GF-D8 (cell line): Measurements from ENCODE around the gene SNX20.

ENCODE experiments used
- DNase-seq: peaks from one replicate; lab custom pipeline; 2025; lab: John Stamatoyannopoulos, UW

The SNX20 gene

DNA sequence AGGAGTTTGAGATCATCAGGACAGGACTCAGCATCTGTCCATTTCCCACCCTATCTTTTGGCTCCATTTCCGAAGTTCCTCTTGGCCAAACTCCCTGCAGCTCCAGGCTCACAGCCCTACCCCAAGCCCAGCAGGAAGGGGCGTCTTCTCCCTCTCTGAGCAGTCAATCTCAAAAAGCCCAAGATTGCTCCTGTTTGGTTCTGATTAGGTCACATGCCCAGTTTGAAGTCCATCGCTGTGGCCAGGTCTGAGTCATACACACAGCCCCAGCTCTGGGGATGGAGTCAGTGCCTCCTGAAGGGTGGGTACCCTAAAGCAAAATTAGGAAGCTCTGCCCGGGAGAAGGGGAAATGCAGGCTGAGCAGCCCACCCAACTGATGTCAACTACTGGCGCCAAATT is 23.9 kb downstream of the SNX20 start:
- no peak for DNase-seq

- no peak for DNase-seq
Observed at GRCh38 chr16:50655558-50656055, 25.5 kb downstream of the SNX20 start.

- no peak for DNase-seq
Observed at GRCh38 chr16:50653633-50654519, 27.2 kb downstream of the SNX20 start.

DNA sequence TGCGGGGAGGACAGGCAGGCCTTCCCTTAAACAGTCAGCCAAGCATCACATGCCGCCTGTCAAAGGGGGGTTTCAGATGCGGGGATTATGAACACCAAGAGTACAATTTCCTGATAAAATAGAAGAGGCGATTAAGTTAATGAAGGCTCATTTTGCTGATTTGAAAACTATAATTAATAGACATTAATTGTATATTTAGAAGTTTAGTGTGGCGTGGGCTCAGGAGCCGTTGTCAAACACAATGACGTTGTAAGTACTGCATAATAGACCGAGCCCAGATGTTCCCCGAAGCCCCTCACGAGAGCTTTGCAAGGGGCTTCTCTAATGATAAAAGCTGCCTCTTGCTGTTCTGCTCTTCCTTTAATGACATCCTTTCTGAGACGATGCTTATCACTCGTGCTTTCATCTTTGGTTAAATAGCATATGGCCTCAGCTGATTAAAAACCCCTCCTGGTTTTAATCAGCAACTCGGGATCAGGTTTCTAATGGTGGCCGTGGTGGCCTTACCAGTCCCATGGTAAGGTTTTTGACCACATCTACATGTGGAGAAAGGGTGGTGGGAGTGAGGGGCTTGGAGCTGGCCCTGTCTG is 28.2 kb downstream of the SNX20 start:
- DNase-seq = no peak

DNA sequence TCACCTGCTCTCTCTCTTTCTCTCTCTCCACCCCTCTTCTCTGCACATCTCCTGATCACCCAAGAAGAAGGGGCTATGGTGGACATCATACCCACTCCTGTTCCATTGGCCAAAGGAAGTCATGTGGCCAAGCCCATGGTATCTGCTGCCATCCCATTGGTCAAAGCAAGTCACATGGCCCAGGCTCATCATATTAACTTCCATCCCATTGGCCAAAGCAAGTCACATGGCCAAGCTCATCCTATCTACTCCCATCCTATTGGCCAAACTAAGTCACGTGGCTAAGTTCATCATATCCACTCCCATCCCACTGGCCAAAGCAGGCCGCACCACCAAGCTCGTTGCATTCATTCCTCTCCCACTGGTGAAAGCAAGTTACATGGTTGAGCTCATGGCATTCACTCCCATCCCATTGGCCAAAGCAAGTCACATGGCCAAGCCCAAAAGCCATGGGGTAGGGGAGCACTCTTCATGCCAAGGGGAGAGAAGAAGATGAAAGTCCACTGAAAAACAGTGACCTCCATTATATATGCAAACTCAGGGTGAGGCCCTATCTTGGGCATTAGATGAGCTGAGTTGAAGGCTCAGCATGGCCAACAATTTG is 29.2 kb downstream of the SNX20 start:
- DNase-seq = no peak

DNA sequence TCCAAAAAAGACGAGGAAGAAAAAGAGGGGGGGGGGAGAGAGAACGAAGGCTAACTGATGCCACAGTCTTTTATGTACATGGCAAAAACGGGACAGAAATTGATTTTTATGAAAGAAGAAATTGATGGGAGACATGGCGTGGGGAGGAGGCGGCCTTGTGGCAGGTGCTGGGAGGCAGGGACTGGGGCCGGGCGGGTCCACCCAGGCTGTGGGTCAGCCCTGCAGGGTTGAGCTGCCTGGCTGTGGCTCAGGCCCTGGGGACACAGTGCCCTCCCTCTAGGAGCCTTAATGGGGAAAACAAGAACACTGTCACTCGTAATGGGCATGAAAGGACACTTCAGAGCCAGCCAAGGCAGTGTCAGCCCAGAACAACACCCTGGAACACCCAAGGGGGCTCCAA is 34.8 kb downstream of the SNX20 start:
- no peak for DNase-seq

- DNase-seq = no peak
Observed at GRCh38 chr16:50645563-50646220, 35.4 kb downstream of the SNX20 start.

DNA sequence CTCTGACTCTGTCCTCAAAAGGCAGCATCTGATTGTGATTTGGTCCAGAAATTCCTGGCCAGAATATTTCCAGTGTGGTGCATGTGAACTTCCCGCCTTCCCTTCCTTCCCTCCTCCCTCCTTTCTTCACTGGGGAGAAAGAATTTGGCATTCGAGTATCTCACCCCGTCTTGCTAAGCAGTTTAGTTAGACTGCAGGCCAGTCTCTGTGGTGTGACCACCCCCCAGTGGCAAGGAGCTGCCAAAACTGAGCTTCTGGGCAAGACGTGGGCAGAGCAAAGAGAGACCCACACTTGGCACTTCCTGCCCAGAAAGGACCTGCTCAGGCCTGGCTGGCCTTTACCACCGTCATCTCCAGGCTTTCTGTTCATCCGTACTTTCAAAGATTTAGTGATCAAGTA is 36.4 kb downstream of the SNX20 start:
- DNase-seq = no peak

DNA sequence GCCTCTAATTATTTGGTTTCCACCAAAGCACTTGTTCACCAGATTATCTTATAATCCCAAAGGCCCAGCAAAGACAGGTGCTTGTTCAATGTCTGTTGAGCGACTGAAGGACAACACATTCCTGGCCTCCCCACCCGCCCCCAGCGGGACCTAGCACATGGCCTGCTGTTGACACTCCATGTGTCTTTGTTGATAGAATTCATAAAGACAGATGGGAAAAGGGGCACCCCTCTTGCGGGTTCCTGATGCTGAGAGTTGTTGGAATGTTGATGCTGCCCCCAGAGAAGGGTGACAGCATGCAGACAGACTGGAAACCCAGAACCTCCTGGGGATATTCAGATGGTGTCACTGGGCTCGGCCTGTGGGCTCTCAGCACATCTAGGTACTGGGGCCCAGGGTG is 36.9 kb downstream of the SNX20 start:
- no peak for DNase-seq

GRCh38 chr16:50643192-50643591 is 37.9 kb downstream of the SNX20 start:
- DNase-seq = no peak

DNA sequence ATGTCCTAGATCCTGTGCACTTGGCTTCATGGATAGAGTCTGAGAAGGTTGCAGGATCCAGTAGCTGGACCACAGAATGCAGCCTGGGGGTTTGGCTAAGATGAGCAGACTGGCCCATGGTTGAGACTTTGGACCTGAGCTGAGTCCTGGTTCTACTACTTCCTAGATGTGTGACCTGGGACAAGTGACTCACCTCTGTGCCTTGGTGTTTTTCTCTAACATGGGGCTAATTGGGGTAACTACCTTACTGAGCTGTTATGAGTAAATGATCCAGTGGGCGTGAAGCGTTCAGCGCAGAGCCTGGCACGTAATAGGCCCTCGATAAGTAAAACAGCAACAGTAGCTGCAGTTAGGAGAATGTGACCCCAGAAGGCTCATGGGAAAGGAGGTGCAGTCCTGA is 38.8 kb downstream of the SNX20 start:
- no peak for DNase-seq

DNA sequence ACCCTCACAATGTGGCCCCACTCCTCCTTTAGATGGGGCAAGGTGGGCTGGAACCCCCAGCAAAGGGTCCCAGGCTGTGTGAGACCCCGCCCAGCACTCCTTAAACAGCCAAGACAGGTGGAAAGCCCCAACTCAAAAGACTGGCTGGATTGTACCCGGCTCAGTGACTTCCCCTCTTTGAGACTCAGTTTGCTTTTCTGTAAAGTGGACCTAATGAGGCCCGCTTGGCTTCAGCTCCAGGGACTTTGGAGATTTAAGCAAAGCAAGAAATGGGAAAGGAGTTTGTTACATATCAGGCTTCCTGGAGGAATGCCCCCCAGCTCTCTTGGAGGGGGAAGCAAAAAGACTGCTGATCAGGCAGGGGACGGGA is 39.3 kb downstream of the SNX20 start:
- DNase-seq = no peak

DNA sequence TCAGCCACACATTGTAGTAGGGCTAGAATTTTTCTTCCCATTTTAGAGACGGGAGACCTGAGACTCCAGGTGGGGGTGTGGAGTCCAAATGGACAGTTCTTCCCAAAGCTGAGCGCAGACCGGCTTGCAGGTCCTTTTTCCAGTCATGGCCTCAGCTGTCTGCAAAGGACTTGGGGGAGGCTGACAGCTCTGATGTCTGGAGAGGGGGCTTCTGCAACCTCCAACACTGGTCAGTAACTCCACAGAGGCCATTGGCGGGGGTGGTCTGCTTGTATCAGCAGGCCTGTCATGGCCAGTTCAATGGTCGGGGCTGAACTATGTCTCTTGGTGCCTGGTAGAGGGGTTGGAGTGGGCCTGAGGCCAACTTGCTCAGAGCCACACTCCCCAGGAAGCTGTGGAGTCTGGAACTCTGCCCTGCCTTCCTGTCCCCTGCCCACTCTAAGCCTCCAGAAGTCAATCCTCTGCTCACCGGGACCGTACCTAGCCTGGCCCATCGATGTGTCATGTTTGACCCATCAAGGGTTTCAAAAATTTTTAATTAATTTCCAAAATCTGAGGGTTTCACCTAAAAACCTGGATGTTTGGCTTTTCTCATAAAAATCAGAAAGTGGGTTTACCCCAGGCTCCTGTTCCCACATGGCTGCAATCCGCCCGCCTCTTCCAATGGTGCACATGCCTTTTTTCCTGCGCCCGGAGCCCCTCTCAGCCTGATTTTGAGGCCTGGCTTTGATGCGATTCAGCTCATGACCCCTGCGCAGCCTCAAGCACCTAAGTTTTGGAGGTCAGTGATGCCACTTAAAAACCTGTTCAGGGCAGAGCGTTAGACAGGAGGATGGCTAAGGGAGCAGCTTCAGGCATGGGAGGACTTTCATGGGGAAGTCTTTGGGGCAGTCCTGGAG is 39.9 kb downstream of the SNX20 start:
- no peak for DNase-seq

DNA sequence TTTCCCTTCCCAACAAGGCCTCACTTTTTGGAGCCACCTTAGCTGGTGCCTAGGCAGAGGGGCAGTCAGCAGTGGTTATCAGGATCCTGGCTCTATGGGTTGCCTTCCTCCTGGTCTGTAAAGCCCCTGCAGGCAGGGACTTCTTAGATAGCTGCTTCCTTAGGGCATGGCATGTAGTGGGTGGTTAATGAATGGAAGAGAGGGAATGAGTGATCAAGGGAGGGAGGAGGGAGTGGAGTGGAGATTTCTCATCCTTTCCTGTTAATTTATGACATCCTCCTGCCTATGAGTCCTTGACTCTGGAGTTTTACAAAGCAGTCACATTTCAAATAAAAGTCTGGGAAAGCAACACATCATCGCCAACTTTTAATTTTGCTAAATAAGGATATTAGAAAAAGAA is 40.7 kb downstream of the SNX20 start:
- no peak for DNase-seq

DNA sequence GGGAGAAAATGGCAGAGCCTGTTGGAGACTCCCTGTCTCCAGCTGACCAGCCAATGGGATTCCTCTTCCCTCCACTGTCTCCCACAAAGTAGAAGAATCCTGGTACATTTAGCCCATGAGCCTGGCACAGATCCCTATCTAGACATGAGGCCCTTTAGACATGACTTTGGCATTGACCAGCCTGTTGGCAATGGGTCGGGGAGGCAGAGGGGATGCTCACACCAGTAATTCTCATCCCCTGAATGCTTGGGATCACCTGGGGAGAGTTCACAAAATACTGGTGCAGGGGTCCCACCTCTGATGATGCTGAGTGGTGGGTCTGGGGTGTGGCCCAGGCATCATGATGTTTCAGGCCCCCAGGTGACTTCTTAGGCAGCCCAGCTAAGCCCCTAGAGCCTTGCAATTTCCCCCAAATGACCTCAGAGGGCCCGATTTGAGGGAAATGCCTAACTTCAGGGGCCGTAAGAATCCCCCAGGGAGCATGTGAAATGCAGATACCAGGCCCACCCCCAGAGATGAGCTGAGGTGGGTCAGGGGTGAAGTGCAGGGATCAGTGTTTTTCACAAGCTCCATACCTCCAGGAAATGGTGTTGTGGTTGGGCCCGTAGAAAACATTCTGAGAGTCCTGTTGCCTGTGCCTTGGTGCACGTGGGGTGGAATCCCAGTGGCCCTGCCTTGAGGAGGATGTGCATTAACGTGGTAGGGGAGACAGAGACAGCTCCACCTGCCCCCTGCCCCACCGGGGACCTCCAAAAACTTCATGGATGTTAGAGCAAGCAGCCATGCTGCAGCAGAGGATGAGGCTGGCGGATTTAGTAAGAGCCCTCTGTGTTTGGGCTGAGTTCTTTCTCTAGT is 42.1 kb downstream of the SNX20 start:
- no peak for DNase-seq

- DNase-seq = no peak
Observed at GRCh38 chr16:50637716-50638602, 43.2 kb downstream of the SNX20 start.

DNA sequence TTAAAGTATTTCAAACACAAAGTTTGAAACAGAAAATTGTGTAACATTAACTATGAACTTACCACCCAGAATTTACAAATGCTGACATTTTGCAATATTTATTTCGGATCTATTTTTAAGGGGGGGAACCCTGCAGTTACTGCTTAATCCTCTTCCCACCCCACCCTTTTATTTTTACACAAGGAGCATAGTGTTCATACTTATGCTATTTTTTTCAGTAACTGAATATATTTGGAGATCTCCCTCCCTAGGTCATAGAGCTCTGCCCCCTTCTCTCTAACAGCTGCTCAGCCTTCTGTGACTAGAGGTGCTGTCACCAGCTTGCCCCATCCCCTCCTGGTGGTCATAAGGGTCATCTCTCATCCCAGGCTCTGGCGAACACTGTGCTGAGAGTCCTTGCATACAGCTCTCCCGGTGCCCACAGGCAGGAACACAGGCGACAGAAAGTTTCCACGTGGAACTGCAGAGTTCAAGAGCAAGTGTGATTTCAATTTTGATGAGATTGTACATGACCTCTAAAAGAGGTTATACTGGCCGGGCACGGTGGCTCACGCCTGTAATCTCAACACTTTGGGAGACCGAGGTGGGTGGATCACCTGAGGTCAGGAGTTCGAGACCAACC is 44.2 kb downstream of the SNX20 start:
- no peak for DNase-seq

GRCh38 chr16:50635505-50636392 is 45.4 kb downstream of the SNX20 start:
- DNase-seq = no peak
